ENCODE data around the gene ANTXR2. TPM values are rescaled to one million over a fixed set of nuclear protein-coding genes. Genes with fewer than 3 reads are reported as not detected.
"Not testable (repeated sequence)": the region's sequence is repeated elsewhere in the genome, so short reads cannot be mapped to it uniquely, and the experiment has no call there.

ANTXR2 gene
- total RNA-seq, 1 donor from 2014 or later: 163 TPM

DNA sequence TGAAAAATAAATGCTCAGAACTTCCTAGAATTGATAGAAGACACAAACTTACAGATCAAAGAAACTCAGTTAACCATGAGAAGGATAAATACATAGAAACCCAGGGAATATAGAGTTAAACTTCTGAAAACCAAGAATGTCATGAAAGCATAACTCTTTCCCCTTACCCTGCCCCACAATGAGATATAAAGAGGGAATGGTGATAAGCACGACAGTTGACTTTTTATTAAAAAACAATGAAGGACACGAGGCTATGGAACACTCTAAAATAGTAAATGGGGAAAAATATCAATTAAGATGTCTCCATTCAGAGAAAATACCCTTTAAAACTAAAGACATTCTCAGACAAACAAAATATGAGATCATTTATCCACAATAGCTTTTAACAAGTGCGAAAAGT is 154.7 kb downstream of the ANTXR2 start:
- DNase-seq (ENCODE audit: low spot score): no peak

DNA sequence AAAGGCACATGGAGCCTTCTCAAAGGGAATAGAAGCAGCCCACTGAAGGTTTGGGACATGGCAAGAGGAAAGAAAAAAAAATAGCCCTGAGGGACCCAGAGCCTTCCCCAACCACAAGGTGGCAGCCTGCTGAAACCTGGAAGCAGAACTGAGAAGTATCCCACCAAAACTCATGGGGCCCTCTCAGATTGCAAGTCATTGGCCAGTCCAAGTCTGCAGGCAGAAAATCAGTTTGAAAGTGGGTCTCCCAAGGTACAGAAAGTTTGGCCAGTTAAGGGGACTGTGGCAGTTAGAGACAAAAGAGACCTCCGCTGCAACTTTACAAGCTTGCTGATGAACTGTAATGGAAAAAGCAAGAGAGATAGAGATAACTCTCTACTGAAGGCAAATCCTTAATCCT is 155.8 kb downstream of the ANTXR2 start:
- DNase-seq (ENCODE audit: low spot score): no peak

DNA sequence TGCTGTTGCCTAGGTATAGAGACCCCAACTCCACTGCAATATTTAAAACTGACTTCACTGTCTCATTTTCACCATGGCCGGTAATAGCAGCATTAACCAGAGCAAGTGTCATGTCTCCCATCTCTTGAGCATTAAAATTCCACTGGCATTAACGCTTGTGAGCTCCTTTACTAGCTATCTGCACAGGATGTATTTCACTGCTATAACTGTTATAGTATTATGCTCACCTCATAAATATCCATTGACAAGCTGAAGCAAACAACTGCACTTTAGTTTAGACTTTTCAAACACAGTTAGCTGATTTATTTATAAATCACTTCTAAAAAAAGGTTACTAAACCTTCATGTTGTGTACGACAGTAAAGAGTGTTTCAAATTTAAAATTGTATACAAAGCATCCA is 157.8 kb downstream of the ANTXR2 start:
- DNase-seq (ENCODE audit: low spot score): no peak

- DNase-seq (ENCODE audit: low spot score): no peak
Measured at GRCh38 chr4:79913581-79913980, 159.4 kb downstream of the ANTXR2 start.

DNA sequence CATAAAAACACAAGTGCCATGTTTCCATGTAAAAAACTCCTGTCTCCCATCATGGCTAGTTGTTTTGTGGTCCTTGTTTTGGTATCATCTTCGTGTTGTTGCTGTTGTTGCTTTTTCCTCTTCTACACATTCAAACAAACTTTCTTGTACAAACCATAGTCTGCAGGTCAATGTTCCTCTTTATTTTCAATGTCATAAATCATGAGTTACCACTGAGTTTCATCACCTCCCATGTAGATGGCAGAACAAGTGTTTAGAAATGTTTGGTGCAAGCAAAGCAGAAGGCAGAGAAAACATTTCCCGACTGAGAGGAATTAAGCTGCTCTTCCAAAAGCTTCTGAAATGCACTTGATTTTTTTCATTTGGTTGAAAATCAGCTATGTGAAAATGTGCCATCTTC is 166.0 kb downstream of the ANTXR2 start:
- DNase-seq (ENCODE audit: low spot score): no peak

- no peak for DNase-seq (ENCODE audit: low spot score)
Measured at GRCh38 chr4:79906303-79906702, 166.7 kb downstream of the ANTXR2 start.

DNA sequence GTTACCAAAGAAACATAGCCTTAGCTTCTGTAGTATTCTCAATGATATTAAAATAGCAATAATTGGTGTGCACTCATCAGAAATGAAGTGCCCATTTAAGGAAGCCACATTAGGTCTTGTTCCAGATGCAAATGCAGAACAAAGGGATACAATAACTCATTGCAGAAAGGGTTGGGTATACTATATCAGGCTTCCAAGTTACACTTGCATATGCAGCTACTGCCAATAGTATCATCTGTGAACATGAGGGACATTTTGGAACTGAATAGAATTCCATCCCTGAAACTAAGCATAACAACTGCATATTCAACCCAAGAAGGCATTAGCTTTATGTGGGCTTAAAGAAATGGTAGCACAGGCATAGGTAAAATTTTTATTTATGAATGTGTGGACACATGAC is 167.8 kb downstream of the ANTXR2 start:
- no peak for DNase-seq (ENCODE audit: low spot score)

- DNase-seq (ENCODE audit: low spot score): no peak
Measured at GRCh38 chr4:79904331-79904730, 168.7 kb downstream of the ANTXR2 start.

DNA sequence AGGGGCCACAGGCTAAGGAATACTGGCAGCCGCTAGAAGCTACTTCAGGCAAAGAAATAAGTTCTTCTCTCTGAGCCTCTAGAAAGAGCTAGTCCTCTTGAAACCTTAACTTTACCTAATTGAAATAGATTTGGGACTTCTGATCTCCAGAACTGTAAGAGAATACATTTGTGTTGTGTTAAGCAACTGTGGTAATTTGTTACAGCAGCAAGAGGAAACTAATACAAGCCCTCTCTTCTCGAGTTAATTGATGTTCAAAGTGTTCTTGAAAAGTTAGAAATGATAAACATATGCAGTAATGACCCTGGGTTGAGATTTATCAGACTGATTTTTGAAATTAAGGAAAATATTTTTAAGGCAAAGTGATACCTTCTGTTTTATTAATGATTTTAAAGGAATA is 172.8 kb downstream of the ANTXR2 start:
- no peak for DNase-seq (ENCODE audit: low spot score)

GRCh38 chr4:79899481-79899880 is 173.5 kb downstream of the ANTXR2 start:
- no peak for DNase-seq (ENCODE audit: low spot score)

- no peak for DNase-seq (ENCODE audit: low spot score)
Measured at GRCh38 chr4:79898055-79898454, 175.0 kb downstream of the ANTXR2 start.

DNA sequence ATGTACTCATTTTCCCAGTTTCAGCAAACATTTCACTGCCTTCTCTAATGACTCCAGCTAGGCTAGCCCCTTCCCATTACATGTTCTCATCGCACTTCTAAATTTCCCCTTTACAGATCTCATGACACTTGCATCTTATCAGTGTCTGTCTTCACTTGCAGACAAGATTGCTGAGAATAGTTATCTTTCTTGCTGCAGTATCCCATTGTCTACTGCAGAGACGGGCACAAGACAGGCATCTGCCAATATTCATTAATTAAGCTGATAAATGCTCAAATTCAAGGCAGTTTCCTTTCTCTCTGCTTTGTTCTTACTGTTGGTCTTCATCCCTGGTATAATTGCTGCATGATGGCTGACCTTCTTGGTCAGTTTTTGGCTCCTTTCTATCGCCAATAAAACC is 175.9 kb downstream of the ANTXR2 start:
- DNase-seq (ENCODE audit: low spot score): no peak

DNA sequence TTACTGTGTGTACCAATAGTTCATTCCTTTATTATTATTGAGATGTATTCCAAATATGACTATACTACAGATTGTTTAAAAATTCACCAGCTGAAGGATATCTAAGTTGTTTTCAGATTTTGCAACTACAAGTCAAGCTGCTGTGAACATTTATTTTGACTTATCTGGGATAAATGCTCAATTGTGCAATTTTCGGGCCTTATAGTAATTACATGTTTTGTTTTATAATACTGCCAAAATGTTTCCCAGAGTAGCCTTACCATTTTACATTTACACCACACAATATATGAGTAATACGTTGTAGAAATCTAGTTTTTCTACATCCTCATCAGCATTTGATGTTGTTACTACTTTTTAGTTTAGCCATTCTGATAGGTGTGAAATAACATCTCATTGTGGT is 179.6 kb downstream of the ANTXR2 start:
- no peak for DNase-seq (ENCODE audit: low spot score)

GRCh38 chr4:79889026-79889425 is 184.0 kb downstream of the ANTXR2 start:
- DNase-seq (ENCODE audit: low spot score): not testable (repeated sequence)

- no peak for DNase-seq (ENCODE audit: low spot score)
Measured at GRCh38 chr4:79886557-79886956, 186.5 kb downstream of the ANTXR2 start.

GRCh38 chr4:79886021-79886420 is 187.0 kb downstream of the ANTXR2 start:
- DNase-seq (ENCODE audit: low spot score): no peak

GRCh38 chr4:79883290-79883689 is 189.7 kb downstream of the ANTXR2 start:
- DNase-seq (ENCODE audit: low spot score): no peak

DNA sequence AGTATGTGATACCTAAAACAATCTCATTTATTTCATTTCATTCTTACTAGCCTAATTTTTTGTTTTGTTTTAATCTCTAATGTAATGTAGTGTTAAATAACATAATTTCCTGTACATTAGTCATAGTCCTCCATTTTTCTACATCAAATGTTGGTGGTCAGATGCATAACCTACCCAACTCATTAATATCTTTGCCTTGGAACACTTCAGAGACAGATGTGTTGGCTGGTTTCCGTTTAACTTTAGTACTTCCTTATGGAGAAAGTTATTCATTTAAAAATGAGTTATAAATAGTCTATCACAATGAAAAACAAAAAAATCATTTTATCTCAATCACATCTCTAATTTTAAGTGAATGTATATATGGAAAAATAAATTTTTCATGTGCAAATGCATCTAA is 190.2 kb downstream of the ANTXR2 start:
- DNase-seq (ENCODE audit: low spot score): no peak

GRCh38 chr4:79881407-79881806 is 191.6 kb downstream of the ANTXR2 start:
- no peak for DNase-seq (ENCODE audit: low spot score)

DNA sequence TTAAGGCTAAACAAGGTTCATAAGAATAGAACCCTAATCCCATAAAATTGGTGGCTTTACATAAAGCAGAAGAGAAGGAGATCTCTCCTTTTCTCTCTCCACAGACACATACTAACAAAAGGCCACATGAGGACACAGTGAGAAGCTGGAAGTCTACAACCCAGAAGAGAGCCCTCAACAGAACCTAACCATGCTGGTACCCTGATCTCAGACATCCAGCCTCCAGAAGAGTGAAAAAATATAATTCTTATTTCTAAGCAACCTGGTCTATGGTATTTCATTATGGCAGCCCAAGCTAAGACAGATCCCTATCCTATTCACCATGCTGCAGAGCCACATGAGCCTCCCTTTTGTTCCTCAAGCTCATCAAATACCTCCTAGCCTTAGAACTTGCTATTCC is 195.5 kb downstream of the ANTXR2 start:
- no peak for DNase-seq (ENCODE audit: low spot score)

DNA sequence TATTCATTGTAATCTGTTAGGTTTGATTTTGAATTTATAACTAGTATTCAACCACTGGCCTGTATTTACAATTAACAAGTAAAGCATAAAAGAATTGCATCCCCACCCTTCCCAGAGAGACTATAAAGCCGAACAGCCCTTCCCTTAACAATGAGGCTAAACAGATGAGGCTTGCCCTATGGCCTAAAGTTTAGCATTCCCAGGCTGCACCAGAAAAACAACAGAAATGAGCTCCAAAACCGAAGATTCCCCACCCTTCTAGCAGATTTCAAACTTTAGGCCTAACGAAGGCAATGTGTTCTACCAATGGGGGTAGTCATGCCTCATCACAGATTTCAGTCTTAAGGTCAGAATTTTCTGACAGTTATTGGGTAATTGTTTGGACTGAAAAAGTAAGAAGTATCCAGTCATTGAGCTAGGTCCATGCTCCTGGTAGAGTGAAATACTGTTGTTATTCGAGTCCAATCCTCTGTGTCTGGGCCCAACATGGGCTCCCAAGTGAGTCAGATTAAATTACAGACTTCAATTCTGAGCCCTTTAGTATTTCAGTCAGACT is 197.6 kb downstream of the ANTXR2 start:
- DNase-seq (ENCODE audit: low spot score): no peak

DNA sequence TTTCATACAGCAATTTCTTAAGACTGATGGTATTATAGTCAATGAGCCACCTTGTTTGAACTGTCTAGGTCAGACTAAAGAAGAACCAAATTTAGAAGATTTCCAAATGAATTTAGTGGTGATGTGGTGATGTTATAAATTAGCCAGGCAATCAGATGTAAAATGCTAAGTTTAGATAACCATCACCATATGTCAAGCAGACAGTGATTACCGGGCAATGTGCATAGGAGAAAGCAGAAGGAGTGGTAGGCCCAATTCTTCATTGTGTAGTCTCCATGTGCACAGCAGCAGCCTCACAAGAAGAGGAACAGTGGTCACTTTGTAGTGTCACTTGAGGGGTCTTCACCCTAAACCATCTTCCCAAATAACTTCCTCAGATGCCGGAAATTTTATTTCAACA is 198.8 kb downstream of the ANTXR2 start:
- no peak for DNase-seq (ENCODE audit: low spot score)

- no peak for DNase-seq (ENCODE audit: low spot score)
Measured at GRCh38 chr4:79872738-79873137, 200.3 kb downstream of the ANTXR2 start.

GRCh38 chr4:79871961-79872360 is 201.1 kb downstream of the ANTXR2 start:
- no peak for DNase-seq (ENCODE audit: low spot score)

Measured in mucosa of gallbladder (tissue), 1 donor.